SJSA1 (cell line): ENCODE measurements around the gene AFAP1. TPM values are rescaled to one million over a fixed set of nuclear protein-coding genes. Genes with fewer than 3 reads are reported as not detected.

Experiments
- DNase-seq, 2 experiments: peaks; one replicate each; pipeline ENCODE4 v3.0.0-alpha.2; 2015 to 2020; ENCODE audit warnings: low spot score in 2 of 2, low read depth in 1 of 2
- H3K27ac ChIP-seq: fragments of 250-450 bp; sonication (Bioruptor Pico); 2 replicates; pipeline ENCODE4 v1.5.1; 2020; ENCODE audit warnings: mild to moderate bottlenecking, moderate library complexity
- H3K27me3 ChIP-seq: fragments of 250-450 bp; sonication (Bioruptor Pico); replicated peaks from 2 replicates; pipeline ENCODE4 v1.5.1; 2020; ENCODE audit warnings: mild to moderate bottlenecking, moderate library complexity
- H3K36me3 ChIP-seq: fragments of 250-450 bp; sonication (Bioruptor Pico); 2 replicates; pipeline ENCODE4 v1.5.1; 2020; ENCODE audit warnings: mild to moderate bottlenecking
- H3K4me1 ChIP-seq: fragments of 250-450 bp; sonication (Bioruptor Pico); replicated peaks from 2 replicates; pipeline ENCODE4 v1.6.1; 2021; ENCODE audit warnings: mild to moderate bottlenecking
- H3K4me3 ChIP-seq: fragments of 250-450 bp; sonication (Bioruptor Pico); 2 replicates; pipeline ENCODE4 v1.5.1; 2020; ENCODE audit warnings: mild to moderate bottlenecking
- H3K9me3 ChIP-seq: fragments of 250-450 bp; sonication (Bioruptor Pico); replicated peaks from 2 replicates; pipeline ENCODE4 v1.5.1; 2020; ENCODE audit warnings: mild to moderate bottlenecking
- total RNA-seq: library from RNA; depleted of rRNA; stranded (reverse); fragments of >200 nt; shearing (Covaris generic); gene quantifications from 2 replicates; pipeline ENCODE4 v1.2.3, GENCODE V29; 2014

The AFAP1 gene
- total RNA-seq, 1 experiment from 2014 or later = 47.4 TPM

- no peak overlapping the region for H3K4me3 ChIP-seq
- no peaks in the 10 kb centered on the region; the same call in 1 of the 2 replicates for H3K9me3 ChIP-seq
- H3K27me3 ChIP-seq = 0 out of 2 replicates have a peak, but pooled peaks cover 7% of the 10 kb centered on the region
- H3K36me3 ChIP-seq = no peaks in the 10 kb centered on the region
- H3K4me1 ChIP-seq = no peaks in the 10 kb centered on the region
- no peak for DNase-seq
- H3K27ac ChIP-seq = no peak overlapping the region
Observed at GRCh38 chr4:7734651-7735260, 204.9 kb downstream of the AFAP1 start.

- DNase-seq = no peak
- Histone ChIP-seq H3K4me1 (no peaks in the 10 kb centered on the region), H3K9me3 (no peaks in the 10 kb centered on the region; the same call in 1 of the 2 replicates), H3K27me3 (0 out of 2 replicates have a peak, but pooled peaks cover 7% of the 10 kb centered on the region), H3K27ac (no peak overlapping the region), H3K36me3 (no peaks in the 10 kb centered on the region), H3K4me3 (no peak overlapping the region)
Observed at GRCh38 chr4:7733801-7734650, 205.6 kb downstream of the AFAP1 start.

GRCh38 chr4:7733201-7733600, 206.5 kb downstream of the AFAP1 start:
- no peaks in the 10 kb centered on the region for H3K36me3 ChIP-seq
- DNase-seq = no peak
- no peaks in the 10 kb centered on the region for H3K4me1 ChIP-seq
- H3K27ac ChIP-seq = no peak overlapping the region
- H3K9me3 ChIP-seq = no peaks in the 10 kb centered on the region; the same call in 1 of the 2 replicates
- H3K4me3 ChIP-seq = no peak overlapping the region
- 0 out of 2 replicates have a peak, but pooled peaks cover 7% of the 10 kb centered on the region for H3K27me3 ChIP-seq

- Histone ChIP-seq H3K27ac (no peak overlapping the region), H3K9me3 (no peaks in the 10 kb centered on the region; the same call in 1 of the 2 replicates), H3K27me3 (0 out of 2 replicates have a peak, but pooled peaks cover 7% of the 10 kb centered on the region), H3K4me1 (no peaks in the 10 kb centered on the region), H3K4me3 (no peak overlapping the region), H3K36me3 (no peaks in the 10 kb centered on the region)
- DNase-seq = no peak
Observed at GRCh38 chr4:7732263-7732662, 207.4 kb downstream of the AFAP1 start.

- DNase-seq = no peak
- Histone ChIP-seq H3K36me3 (no peaks in the 10 kb centered on the region), H3K9me3 (no peaks in the 10 kb centered on the region; the same call in 1 of the 2 replicates)
Observed at GRCh38 chr4:7731437-7731836, 208.2 kb downstream of the AFAP1 start.

GRCh38 chr4:7727749-7728148, 211.9 kb downstream of the AFAP1 start:
- H3K4me1 ChIP-seq = no peaks in the 10 kb centered on the region
- no peaks in the 10 kb centered on the region; the same call in 1 of the 2 replicates for H3K9me3 ChIP-seq
- H3K27me3 ChIP-seq = no peaks in the 10 kb centered on the region
- no peak overlapping the region for H3K27ac ChIP-seq
- no peak overlapping the region for H3K4me3 ChIP-seq
- no peak for DNase-seq
- no peaks in the 10 kb centered on the region for H3K36me3 ChIP-seq

More at GRCh38 chr4:7731437-7731836, 208.2 kb downstream of the AFAP1 start:
- Histone ChIP-seq H3K27me3 (0 out of 2 replicates have a peak, but pooled peaks cover 7% of the 10 kb centered on the region), H3K27ac (no peak overlapping the region), H3K4me3 (no peak overlapping the region), H3K4me1 (no peaks in the 10 kb centered on the region)

GRCh38 chr4:7726665-7727413, 212.8 kb downstream of the AFAP1 start:
- Histone ChIP-seq H3K9me3 (no peaks in the 10 kb centered on the region; the same call in 1 of the 2 replicates), H3K36me3 (no peaks in the 10 kb centered on the region), H3K27me3 (no peaks in the 10 kb centered on the region), H3K4me1 (no peaks in the 10 kb centered on the region), H3K4me3 (no peak overlapping the region), H3K27ac (no peak overlapping the region)
- no peak for DNase-seq

- H3K4me1 ChIP-seq = no peaks in the 10 kb centered on the region
- no peaks in the 10 kb centered on the region; the same call in 1 of the 2 replicates for H3K9me3 ChIP-seq
- H3K27me3 ChIP-seq = no peaks in the 10 kb centered on the region
- no peak overlapping the region for H3K4me3 ChIP-seq
- no peaks in the 10 kb centered on the region for H3K36me3 ChIP-seq
- DNase-seq = no peak
- no peak overlapping the region for H3K27ac ChIP-seq
Observed at GRCh38 chr4:7725951-7726350, 213.7 kb downstream of the AFAP1 start.

GRCh38 chr4:7723625-7724024, 216.0 kb downstream of the AFAP1 start:
- no peak overlapping the region for H3K27ac ChIP-seq
- H3K9me3 ChIP-seq = 0 out of 2 replicates have a peak, but pooled peaks cover 4% of the 10 kb centered on the region
- no peaks in the 10 kb centered on the region for H3K36me3 ChIP-seq
- peaks cover 4% of the 10 kb centered on the region; the same call in 1 of the 2 replicates for H3K4me1 ChIP-seq
- no peak overlapping the region for H3K4me3 ChIP-seq
- peaks cover 18% of the 10 kb centered on the region for H3K27me3 ChIP-seq
- no peak for DNase-seq

- H3K36me3 ChIP-seq = no peaks in the 10 kb centered on the region
- no peak for DNase-seq
Observed at GRCh38 chr4:7722766-7723387, 216.8 kb downstream of the AFAP1 start.

GRCh38 chr4:7721984-7722551, 217.6 kb downstream of the AFAP1 start:
- H3K4me1 ChIP-seq = peaks cover 4% of the 10 kb centered on the region; the same call in 1 of the 2 replicates
- H3K4me3 ChIP-seq = no peak overlapping the region
- 0 out of 2 replicates have a peak, but pooled peaks cover 4% of the 10 kb centered on the region for H3K9me3 ChIP-seq
- no peak for DNase-seq
- peaks cover 21% of the 10 kb centered on the region for H3K27me3 ChIP-seq
- no peak overlapping the region for H3K27ac ChIP-seq
- no peaks in the 10 kb centered on the region for H3K36me3 ChIP-seq

More at GRCh38 chr4:7722766-7723387, 216.8 kb downstream of the AFAP1 start:
- peaks cover 21% of the 10 kb centered on the region for H3K27me3 ChIP-seq
- H3K4me3 ChIP-seq = no peak overlapping the region
- no peak overlapping the region for H3K27ac ChIP-seq
- H3K4me1 ChIP-seq = peaks cover 4% of the 10 kb centered on the region; the same call in 1 of the 2 replicates
- 0 out of 2 replicates have a peak, but pooled peaks cover 4% of the 10 kb centered on the region for H3K9me3 ChIP-seq

- no peaks in the 10 kb centered on the region for H3K36me3 ChIP-seq
- no peak overlapping the region for H3K4me3 ChIP-seq
- 0 out of 2 replicates have a peak, but pooled peaks cover 4% of the 10 kb centered on the region for H3K9me3 ChIP-seq
- DNase-seq = peak; percentile 25 to 65
- peaks cover 4% of the 10 kb centered on the region; the same call in 1 of the 2 replicates for H3K4me1 ChIP-seq
- H3K27me3 ChIP-seq = peaks cover 21% of the 10 kb centered on the region
- H3K27ac ChIP-seq = no peak overlapping the region
Observed at GRCh38 chr4:7719354-7720174, 220.1 kb downstream of the AFAP1 start.
